ENCODE results near the gene ZFP92.

ZFP92 gene

GRCh38 chrX:153409414-153410101 lies 1.7 kb upstream of the ZFP92 start:
- DNase-seq: no peak

- no peak for DNase-seq
These were observed 899 bp upstream of the ZFP92 start for GRCh38 chrX:153410373-153410772.

GRCh38 chrX:153410888-153411254 lies 401 bp upstream of the ZFP92 start:
- no peak for DNase-seq

- DNase-seq: no peak
These were observed 809 bp downstream of the ZFP92 start for GRCh38 chrX:153411988-153412574.

- DNase-seq: no peak
These were observed 1.8 kb downstream of the ZFP92 start for GRCh38 chrX:153412746-153413720.

- no peak for DNase-seq
These were observed 2.5 kb downstream of the ZFP92 start for GRCh38 chrX:153413731-153414130.

- no peak for DNase-seq
These were observed 3.7 kb downstream of the ZFP92 start for GRCh38 chrX:153414856-153415510.

- no peak for DNase-seq
These were observed 5.6 kb downstream of the ZFP92 start for GRCh38 chrX:153416781-153417450.

- no peak for DNase-seq
These were observed 6.4 kb downstream of the ZFP92 start for GRCh38 chrX:153417637-153418036.

GRCh38 chrX:153420851-153421599 lies 9.8 kb downstream of the ZFP92 start:
- no peak for DNase-seq

GRCh38 chrX:153421856-153422255 lies 10.6 kb downstream of the ZFP92 start:
- DNase-seq: no peak

GRCh38 chrX:153423652-153424051 lies 12.4 kb downstream of the ZFP92 start:
- no peak for DNase-seq

GRCh38 chrX:153426204-153426603 lies 14.9 kb downstream of the ZFP92 start:
- no peak for DNase-seq

- no peak for DNase-seq
These were observed 19.5 kb downstream of the ZFP92 start for GRCh38 chrX:153430796-153431195.

GRCh38 chrX:153433161-153433680 lies 21.9 kb downstream of the ZFP92 start:
- no peak for DNase-seq

- DNase-seq: no peak
These were observed 22.6 kb downstream of the ZFP92 start for GRCh38 chrX:153433781-153434285.

GRCh38 chrX:153434801-153435200 lies 23.5 kb downstream of the ZFP92 start:
- no peak for DNase-seq

GRCh38 chrX:153435845-153436244 lies 24.6 kb downstream of the ZFP92 start:
- DNase-seq: no peak

GRCh38 chrX:153438532-153438931 lies 27.3 kb downstream of the ZFP92 start:
- DNase-seq: peak; percentile 6

- no peak for DNase-seq
These were observed 28.7 kb downstream of the ZFP92 start for GRCh38 chrX:153439977-153440376.

GRCh38 chrX:153440556-153441135 lies 29.4 kb downstream of the ZFP92 start:
- no peak for DNase-seq
